IMR-90 (cell line): ENCODE results near the gene RAD21L1. TPM values are rescaled to one million over a fixed set of nuclear protein-coding genes. Genes with fewer than 3 reads are reported as not detected.

Source experiments
- ATAC-seq: fragments of 200-7000 bp; cut with Tn5 transposase; 2 replicates; pipeline ENCODE4 v1.9.1; 2020; ENCODE audit warnings: low read depth, mild to moderate bottlenecking, moderate library complexity
- BruUV-seq: library from RNA; stranded (reverse); fragments of 400-500 nt; replicated peaks from 2 replicates; lab custom pipeline; 2021; lab: Mats Ljungman, UMichigan
- CTCF ChIA-PET: fragments of 300-600 bp; formaldehyde crosslinking; extraction: SDS; loops from one replicate; lab custom pipeline; 2021; ENCODE audit warnings: antibody characterized with exemption; lab: Yijun Ruan, JAX
- POLR2A ChIA-PET: fragments of 300-600 bp; sonication (Branson Sonifier 250); formaldehyde crosslinking; loops from one replicate; lab custom pipeline; 2022; ENCODE audit warnings: antibody characterized with exemption; ENCODE audit not compliant: unreplicated experiment; lab: Charles Lee
- DNase-seq: peaks from one replicate; pipeline ENCODE4 v3.0.0; 2013
- H2AFZ ChIP-seq: replicated peaks from 2 replicates; pipeline ENCODE3; 2013; ENCODE audit warnings: low read length, mild to moderate bottlenecking; ENCODE audit not compliant: poor library complexity
- H2AK5ac ChIP-seq: 2 replicates; pipeline ENCODE4 v1.6.1; 2013; ENCODE audit warnings: low read depth, low read length, inconsistent platforms
- H2AK9ac ChIP-seq: replicated peaks from 2 replicates; pipeline ENCODE3; 2013; ENCODE audit warnings: mild to moderate bottlenecking, low read depth, low read length, moderate library complexity; ENCODE audit not compliant: poor library complexity
- H2BK120ac ChIP-seq: 2 replicates; pipeline ENCODE4 v1.6.1; 2013; ENCODE audit warnings: low read depth, low read length, inconsistent platforms
- H2BK15ac ChIP-seq: 3 replicates; pipeline ENCODE4 v1.6.1; 2013; ENCODE audit warnings: low read depth, low read length, inconsistent platforms
- H2BK20ac ChIP-seq: 2 replicates; pipeline ENCODE4 v1.6.1; 2013; ENCODE audit warnings: low read depth, mild to moderate bottlenecking, inconsistent platforms, low read length, moderate library complexity
- H2BK5ac ChIP-seq: 2 replicates; pipeline ENCODE4 v1.6.1; 2013; ENCODE audit warnings: mild to moderate bottlenecking, low read depth, low read length, inconsistent platforms; ENCODE audit not compliant: poor library complexity, severe bottlenecking
- H3K14ac ChIP-seq: replicated peaks from 2 replicates; pipeline ENCODE4 v1.6.1; 2013; ENCODE audit warnings: low read depth, low read length, inconsistent platforms
- H3K18ac ChIP-seq: 2 replicates; pipeline ENCODE4 v1.6.1; 2013; ENCODE audit warnings: low read depth, low read length, control low read depth
- H3K23ac ChIP-seq: 2 replicates; pipeline ENCODE4 v1.6.1; 2013; ENCODE audit warnings: low read depth, low read length, inconsistent platforms
- H3K27ac ChIP-seq: 2 replicates; pipeline ENCODE4 v1.5.1; 2013; ENCODE audit warnings: mild to moderate bottlenecking, control low read depth, low read length; ENCODE audit not compliant: insufficient read depth
- H3K27me3 ChIP-seq: 2 replicates; pipeline ENCODE4 v1.6.1; 2013; ENCODE audit warnings: low read length; ENCODE audit not compliant: control insufficient read depth, insufficient read depth
- H3K36me3 ChIP-seq: 2 replicates; pipeline ENCODE4 v1.6.1; 2013; ENCODE audit warnings: low read length, mixed read lengths; ENCODE audit not compliant: control insufficient read depth, insufficient read depth
- H3K4ac ChIP-seq: 2 replicates; pipeline ENCODE4 v1.6.1; 2013; ENCODE audit warnings: low read depth, low read length, inconsistent platforms
- H3K4me1 ChIP-seq: 2 replicates; pipeline ENCODE4 v1.6.1; 2013; ENCODE audit warnings: low read length, mixed read lengths; ENCODE audit not compliant: control insufficient read depth, insufficient read depth
- H3K4me2 ChIP-seq: 2 replicates; pipeline ENCODE4 v1.6.1; 2013; ENCODE audit warnings: low read depth, mild to moderate bottlenecking, control low read depth, low read length, moderate library complexity
- H3K4me3 ChIP-seq: 2 replicates; pipeline ENCODE4 v1.5.1; 2013; ENCODE audit warnings: low read depth, mild to moderate bottlenecking, control low read depth, low read length, moderate library complexity; ENCODE audit not compliant: insufficient read depth
- H3K56ac ChIP-seq: 2 replicates; pipeline ENCODE4 v1.6.1; 2013; ENCODE audit warnings: low read length, inconsistent platforms; ENCODE audit not compliant: insufficient read depth; ENCODE audit errors: extremely low read depth
- H3K79me1 ChIP-seq, 2 experiments: 2 replicates each; pipeline ENCODE4 v1.6.1; 2013; ENCODE audit warnings: low read length in 2 of 2, inconsistent platforms in 1 of 2, low read depth in 1 of 2
- H3K9ac ChIP-seq: 2 replicates; pipeline ENCODE4 v1.6.1; 2013; ENCODE audit warnings: low read depth, low read length, control low read depth
- H3K9me1 ChIP-seq: 2 replicates; pipeline ENCODE4 v1.6.1; 2013; ENCODE audit warnings: low read length, inconsistent platforms; ENCODE audit not compliant: insufficient read depth
- H3K9me3 ChIP-seq: 2 replicates; pipeline ENCODE4 v1.6.1; 2013; ENCODE audit warnings: low read length; ENCODE audit not compliant: control insufficient read depth, insufficient read depth
- H4K20me1 ChIP-seq: 2 replicates; pipeline ENCODE4 v1.6.1; 2013; ENCODE audit warnings: low read length, inconsistent platforms; ENCODE audit not compliant: insufficient read depth
- H4K5ac ChIP-seq: 2 replicates; pipeline ENCODE4 v1.6.1; 2013; ENCODE audit warnings: mild to moderate bottlenecking, low read depth, low read length, control low read depth
- H4K8ac ChIP-seq, 2 experiments: 2 replicates each; pipeline ENCODE4 v1.6.1; 2013; ENCODE audit warnings: low read depth in 2 of 2, low read length in 2 of 2, control low read depth in 1 of 2, inconsistent platforms in 1 of 2
- H4K91ac ChIP-seq: 2 replicates; pipeline ENCODE4 v1.6.1; 2013; ENCODE audit warnings: low read depth, low read length, inconsistent platforms; ENCODE audit not compliant: insufficient read depth
- BHLHE40 ChIP-seq: fragments of 150-350 bp; IDR thresholded peaks from 2 replicates; pipeline ENCODE4 v1.6.1; 2016; ENCODE audit warnings: mild to moderate bottlenecking, low read depth, low read length
- CEBPB ChIP-seq: IDR thresholded peaks from 2 replicates; pipeline ENCODE4 v1.6.1; 2012; ENCODE audit warnings: low read depth, low read length, improper control_type of control experiment
- CHD1 ChIP-seq: IDR thresholded peaks from 2 replicates; pipeline ENCODE4 v1.6.1; 2012; ENCODE audit warnings: low read depth, low read length, improper control_type of control experiment
- CTCF ChIP-seq: conservative IDR thresholded peaks from 2 replicates; pipeline ENCODE4 v1.5.1; 2012; ENCODE audit warnings: mild to moderate bottlenecking, low read depth, low read length, improper control_type of control experiment
- ELK1 ChIP-seq: fragments of 150-350 bp; IDR thresholded peaks from 2 replicates; pipeline ENCODE4 v1.6.1; 2016; ENCODE audit warnings: low read depth, mild to moderate bottlenecking, low read length, moderate library complexity, borderline replicate concordance
- FOS ChIP-seq: fragments of 150-350 bp; IDR thresholded peaks from 2 replicates; pipeline ENCODE4 v1.6.1; 2016; ENCODE audit warnings: low read depth, low read length
- MAFK ChIP-seq: IDR thresholded peaks from 2 replicates; pipeline ENCODE4 v1.6.1; 2012; ENCODE audit warnings: low read depth, low read length, improper control_type of control experiment
- MAZ ChIP-seq: IDR thresholded peaks from 2 replicates; pipeline ENCODE4 v1.6.1; 2012; ENCODE audit warnings: low read depth, mild to moderate bottlenecking, low read length, improper control_type of control experiment, moderate library complexity, borderline replicate concordance
- MXI1 ChIP-seq: IDR thresholded peaks from 2 replicates; pipeline ENCODE4 v1.6.1; 2012; ENCODE audit warnings: low read depth, mild to moderate bottlenecking, low read length, moderate library complexity, borderline replicate concordance
- NFE2L2 ChIP-seq: fragments of 150-350 bp; IDR thresholded peaks from 2 replicates; pipeline ENCODE4 v1.6.1; 2016; ENCODE audit warnings: low read depth, mild to moderate bottlenecking, low read length
- POLR2A ChIP-seq: IDR thresholded peaks from 2 replicates; pipeline ENCODE4 v1.6.1; 2012; ENCODE audit warnings: mild to moderate bottlenecking, low read depth, low read length
- RAD21 ChIP-seq: IDR thresholded peaks from 2 replicates; pipeline ENCODE4 v1.6.1; 2012; ENCODE audit warnings: low read length, improper control_type of control experiment
- RCOR1 ChIP-seq: IDR thresholded peaks from 2 replicates; pipeline ENCODE4 v1.6.1; 2012; ENCODE audit warnings: mild to moderate bottlenecking, low read length, improper control_type of control experiment; ENCODE audit not compliant: insufficient replicate concordance
- RFX5 ChIP-seq: IDR thresholded peaks from 2 replicates; pipeline ENCODE4 v1.8.0; 2012; ENCODE audit warnings: low read depth, mild to moderate bottlenecking, low read length, moderate library complexity
- SMC3 ChIP-seq: fragments of 150-350 bp; IDR thresholded peaks from 2 replicates; pipeline ENCODE4 v1.6.1; 2016; ENCODE audit warnings: low read depth, mild to moderate bottlenecking, antibody characterized with exemption, low read length, moderate library complexity
- USF2 ChIP-seq: fragments of 150-350 bp; IDR thresholded peaks from 2 replicates; pipeline ENCODE4 v1.6.1; 2017; ENCODE audit warnings: mild to moderate bottlenecking, antibody characterized with exemption, low read length, low read depth
- dilution Hi-C: fragments of 300-500 bp; cut with HindIII; formaldehyde crosslinking; loops from one replicate; pipeline ENCODE4 v1.14.3; 2018; ENCODE audit warnings: low sequenced_read_pairs; ENCODE audit not compliant: unreplicated experiment
- in situ Hi-C: fragments of 300-500 bp; cut with MboI; formaldehyde crosslinking; loops from 3 replicates; pipeline ENCODE4 v1.14.3; 2019; ENCODE audit warnings: low sequenced_read_pairs, inconsistent platforms, mixed read lengths
- intact Hi-C: fragments of 100-400 bp; cut with micrococcal nuclease; formaldehyde crosslinking; loops from 2 replicates; pipeline ENCODE4 v1.10.0; 2022
- polyA plus RNA-seq, 3 experiments: library from polyadenylated mRNA; depleted of rRNA; stranded (reverse); fragments of >200 nt; gene quantifications; 2 replicates each; pipeline ENCODE4 v1.2.3, GENCODE V29; 2012; ENCODE audit warnings: low replicate concordance in 1 of 3
- total RNA-seq: library from RNA; depleted of rRNA; stranded (reverse); fragments of >200 nt; gene quantifications from 2 replicates; pipeline ENCODE4 v1.2.3, GENCODE V29; 2012

Gene RAD21L1
- total and polyA plus RNA-seq, 2 of the 4 experiments (the other 2 are of a cell fraction) = not detected

GRCh38 chr20:1247689-1248088 lies 21.8 kb downstream of the RAD21L1 start:
- H2BK5ac ChIP-seq = no peak overlapping the region
- no peak overlapping the region for H2BK120ac ChIP-seq
- H2AK9ac ChIP-seq = no peak overlapping the region
- H3K79me1 ChIP-seq = no peaks in the 10 kb centered on the region
- H3K23ac ChIP-seq = no peak overlapping the region
- ChIA-PET POLR2A (no interaction called here), CTCF (interaction anchor here (0.6 kb wide), 1 partner anchor 44 kb away, joined by 5 read pairs; the partner anchor contains the start of gene C20orf202)
- no peak overlapping the region for H3K14ac ChIP-seq
- no peak overlapping the region for H3K27ac ChIP-seq
- H4K91ac ChIP-seq = no peak overlapping the region
- TF ChIP-seq RCOR1 (no peak), SMC3 (no peak), RFX5 (no peak), MAFK (no peak), NFE2L2 (no peak), POLR2A (no peak), RAD21 (no peak), CHD1 (no peak), BHLHE40 (no peak), CEBPB (no peak), MAZ (no peak), ELK1 (no peak), MXI1 (no peak), CTCF (no peak), FOS (no peak), USF2 (no peak)
- no peaks in the 10 kb centered on the region for H3K36me3 ChIP-seq
- no peaks in the 10 kb centered on the region for H3K4me1 ChIP-seq
- no peak overlapping the region for H2BK20ac ChIP-seq
- no peak overlapping the region for H2AFZ ChIP-seq
- no peak overlapping the region for H3K4me3 ChIP-seq
- H3K56ac ChIP-seq = no peak overlapping the region
- no peak overlapping the region for H3K4me2 ChIP-seq
- no peak for DNase-seq
- H3K4ac ChIP-seq = no peak overlapping the region
- no peaks in the 10 kb centered on the region for H4K20me1 ChIP-seq
- in situ Hi-C loops = no loop called here
- H3K18ac ChIP-seq = no peak overlapping the region
- no peak overlapping the region for H2BK15ac ChIP-seq
- no peak overlapping the region for H2AK5ac ChIP-seq
- dilution Hi-C loops = no loop called here
- intact Hi-C loops = no loop called here
- no TSS peak for BruUV-seq
- peaks cover 3% of the 10 kb centered on the region for H3K27me3 ChIP-seq
- no peak overlapping the region for H4K5ac ChIP-seq
- no peak overlapping the region for H4K8ac ChIP-seq
- H3K9me1 ChIP-seq = no peaks in the 10 kb centered on the region
- no peaks in the 10 kb centered on the region for H3K9me3 ChIP-seq
- no peak for ATAC-seq
- no peak overlapping the region for H3K9ac ChIP-seq
